Epidermal melanocyte (primary cell): ENCODE measurements around the gene CDC6.

Experiments used
- DNase-seq: peaks from one replicate; pipeline ENCODE4 v3.0.0; 2011; ENCODE audit warnings: low spot score; ENCODE audit not compliant: insufficient read length

CDC6 gene

DNA sequence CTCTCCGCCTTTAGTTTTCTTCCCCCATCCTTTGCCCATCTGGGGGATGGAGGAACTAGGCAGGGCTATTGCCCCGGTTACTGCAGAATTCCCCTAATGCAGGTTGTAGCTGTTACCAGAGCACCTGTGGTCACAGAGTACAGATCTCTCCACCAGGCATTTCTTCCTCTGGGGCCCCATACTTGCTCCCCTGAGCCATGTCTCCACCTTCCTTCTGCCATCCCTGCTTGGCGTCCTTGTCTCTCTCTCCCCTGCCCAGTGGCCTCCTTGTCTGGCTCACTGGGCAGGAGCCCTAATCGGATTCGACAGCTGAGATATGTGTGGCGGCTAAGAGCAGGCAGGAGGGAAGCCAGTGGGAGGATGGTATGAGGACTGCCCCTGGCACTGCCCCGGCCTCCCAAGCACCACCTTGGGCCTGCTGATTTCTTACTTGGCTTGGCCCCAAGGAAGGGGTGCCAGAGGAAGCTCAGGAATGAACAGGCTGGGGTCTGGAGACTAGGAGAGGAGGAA lies 23.3 kb downstream of the CDC6 start:
- DNase-seq, result peak; percentile 16

- DNase-seq, result peak; percentile 9
Observed at GRCh38 chr17:40311575-40311974, 23.9 kb downstream of the CDC6 start.

DNA sequence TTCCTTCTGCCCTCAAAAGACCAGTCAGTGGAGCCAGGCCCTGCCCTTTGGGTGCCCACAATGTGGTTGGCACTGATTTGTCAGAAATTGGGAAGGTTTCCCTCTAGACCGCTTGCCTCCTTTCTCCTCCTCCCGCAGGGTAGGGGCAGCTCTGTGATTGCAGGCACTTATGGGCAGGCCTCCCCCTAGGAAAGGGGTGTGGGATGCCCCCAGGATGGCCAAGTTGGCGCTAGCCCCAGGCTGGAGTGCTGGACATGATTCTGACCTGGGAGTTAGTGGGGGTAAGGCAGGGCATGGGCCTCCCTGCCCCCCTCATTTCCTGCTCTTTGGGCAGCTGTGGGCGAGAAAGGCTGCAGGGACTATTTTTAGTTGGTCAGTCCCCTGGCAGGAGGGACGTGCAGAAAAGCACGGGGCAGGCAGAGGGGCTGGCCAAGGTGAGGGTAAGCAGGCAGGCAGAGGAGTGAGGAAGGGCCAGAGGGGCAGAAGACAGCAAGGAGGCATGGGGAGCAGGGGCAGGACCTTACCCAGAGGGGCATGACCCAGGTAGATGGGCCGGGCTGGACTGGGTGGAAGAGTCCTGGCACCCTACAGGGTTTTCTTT lies 24.6 kb downstream of the CDC6 start:
- peak; percentile 13 for DNase-seq

GRCh38 chr17:40312893-40313667 lies 25.4 kb downstream of the CDC6 start:
- DNase-seq, result peak; percentile 13

GRCh38 chr17:40313668-40314583 lies 26.2 kb downstream of the CDC6 start:
- DNase-seq, result peak; percentile 11

GRCh38 chr17:40314584-40314956 lies 26.9 kb downstream of the CDC6 start:
- peak; percentile 21 for DNase-seq

GRCh38 chr17:40315206-40315605 lies 27.5 kb downstream of the CDC6 start:
- no peak for DNase-seq

GRCh38 chr17:40315678-40316570 lies 28.2 kb downstream of the CDC6 start:
- peak; percentile 10 for DNase-seq

DNA sequence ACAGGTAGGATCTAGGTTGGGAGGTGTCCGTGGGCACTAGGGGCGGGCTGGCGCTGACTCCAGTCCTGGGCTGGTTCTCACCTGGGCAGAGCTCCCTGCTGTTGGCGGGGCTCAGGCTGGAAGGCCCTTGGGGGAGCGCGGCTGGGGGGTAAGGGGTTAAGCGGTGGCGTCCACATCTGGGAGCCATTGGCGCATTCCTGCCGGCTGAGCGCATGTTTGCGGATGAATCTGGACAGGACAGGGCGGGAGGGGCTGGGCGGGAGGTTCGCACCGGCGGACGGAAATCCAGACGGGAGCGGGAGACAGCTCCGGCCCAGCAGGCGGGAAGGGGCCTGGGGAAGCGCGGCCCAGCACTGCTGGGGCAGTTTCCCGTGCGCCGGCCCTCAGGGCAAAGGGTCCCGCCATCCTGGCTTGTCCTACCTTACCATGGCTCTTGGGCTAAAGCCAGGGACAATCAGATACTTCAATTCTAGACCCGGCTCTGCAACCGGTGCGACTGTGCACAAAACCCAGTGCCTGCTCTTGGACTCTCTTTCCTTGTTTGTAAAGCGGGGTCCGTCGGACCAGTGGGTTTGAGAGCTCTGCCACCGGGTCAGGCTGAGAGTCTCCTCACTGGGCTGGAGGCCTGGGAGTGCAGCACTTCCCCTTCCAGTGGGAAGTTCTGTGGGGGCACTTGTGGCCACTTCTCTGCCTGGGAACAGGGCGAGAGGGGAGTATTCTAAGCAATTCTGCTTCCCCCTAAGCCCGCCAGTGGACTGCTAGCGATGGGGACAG lies 29.1 kb downstream of the CDC6 start:
- peak; percentile 72 for DNase-seq

GRCh38 chr17:40317345-40317873 lies 29.7 kb downstream of the CDC6 start:
- DNase-seq, result peak; percentile 76

GRCh38 chr17:40317880-40318829 lies 30.5 kb downstream of the CDC6 start:
- DNase-seq, result peak; percentile 96

DNA sequence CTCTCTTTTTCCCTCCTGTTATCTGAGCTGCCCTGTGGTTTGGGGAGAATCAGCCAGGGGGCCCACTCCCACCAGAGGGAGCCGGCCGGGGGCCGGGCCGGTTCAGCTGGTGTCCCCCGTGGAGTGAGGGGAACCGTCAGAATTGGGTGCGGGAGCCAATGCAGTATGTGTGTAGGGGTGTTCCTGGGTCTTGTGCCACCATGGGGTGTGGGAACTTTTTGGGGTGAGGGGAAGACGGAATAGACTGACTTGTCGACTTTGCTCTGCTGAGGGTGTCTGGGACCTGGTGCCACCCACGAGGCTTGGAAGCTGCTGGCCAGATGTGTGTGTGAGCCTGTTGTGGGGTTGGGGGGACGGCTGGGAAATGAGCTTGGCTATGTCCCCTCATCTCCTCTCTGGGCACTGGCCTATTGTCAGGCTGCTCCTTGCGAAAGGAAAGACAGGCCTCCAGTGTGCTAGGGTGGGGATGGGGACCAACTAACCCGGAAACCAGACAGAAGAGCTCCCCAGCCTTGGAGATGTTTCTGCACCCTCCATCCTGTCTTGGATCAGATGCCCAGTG lies 31.2 kb downstream of the CDC6 start:
- DNase-seq, result peak; percentile 6

GRCh38 chr17:40319651-40320540 lies 32.2 kb downstream of the CDC6 start:
- DNase-seq, result no peak

DNA sequence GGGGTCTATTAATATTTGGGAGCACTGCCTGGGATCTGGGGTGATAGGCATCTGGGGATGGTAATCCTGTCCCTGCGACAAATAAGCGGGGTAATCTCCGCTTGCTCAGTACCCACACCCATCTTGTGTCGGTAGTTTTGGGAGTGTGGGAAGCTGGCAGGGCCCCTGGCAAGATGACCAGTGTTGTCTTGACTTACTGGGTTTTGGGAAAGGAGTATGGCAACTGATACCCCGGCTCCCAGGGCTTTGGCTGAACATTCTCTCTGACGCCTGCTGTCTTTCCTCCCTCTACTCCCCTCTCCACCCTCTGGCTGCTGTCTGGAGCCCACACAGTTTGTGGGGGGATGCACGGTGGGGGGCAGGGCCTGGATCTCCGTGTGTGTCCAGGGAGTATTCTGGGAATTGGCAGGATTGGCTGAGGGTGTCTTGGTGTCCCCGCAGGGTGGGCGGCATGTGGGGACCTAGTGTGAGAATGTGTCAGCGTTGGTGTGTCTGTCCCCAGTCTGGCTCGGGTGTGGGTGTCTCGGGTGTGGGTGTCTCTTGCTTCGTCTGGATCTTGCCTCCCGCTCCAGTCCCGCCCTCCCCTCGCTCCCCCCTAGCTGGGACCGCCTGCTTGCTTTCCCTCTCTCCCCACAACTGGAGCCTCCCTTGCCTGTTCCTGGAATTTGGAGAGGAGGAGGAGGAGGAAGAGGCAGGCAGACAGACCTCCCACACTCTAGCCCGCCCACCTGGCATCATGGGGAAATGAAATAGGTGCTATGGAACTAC lies 33.3 kb downstream of the CDC6 start:
- peak; percentile 10 for DNase-seq

DNA sequence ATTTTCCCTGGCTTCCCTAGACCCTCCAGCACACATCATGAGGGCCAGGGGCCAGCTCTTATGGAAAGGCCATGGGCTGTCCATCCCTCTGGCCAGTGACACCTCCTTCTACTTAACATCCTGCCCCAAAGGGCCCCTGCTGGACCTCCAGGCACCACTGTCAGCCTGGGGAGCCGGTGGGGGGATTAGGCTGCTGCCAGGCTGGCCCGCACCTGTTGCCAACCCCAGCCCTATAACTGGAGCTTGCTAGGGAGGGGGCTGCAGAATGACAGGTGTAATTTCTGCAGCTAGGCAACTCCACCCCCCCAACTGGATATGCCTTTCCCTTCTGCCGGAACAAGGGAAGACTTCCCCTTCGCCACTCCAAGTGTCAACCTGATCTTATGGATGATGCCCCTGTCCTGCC lies 33.8 kb downstream of the CDC6 start:
- peak; percentile 11 for DNase-seq

- DNase-seq, result no peak
Observed at GRCh38 chr17:40321961-40322357, 34.3 kb downstream of the CDC6 start.
